ENCODE measurements around the gene RIPPLY3. TPM values are rescaled to one million over a fixed set of nuclear protein-coding genes. Genes with fewer than 3 reads are reported as not detected.

RIPPLY3 gene
- total RNA-seq, 4 donors from 2014 or later, result 0.40 to 0.57 (median 0.47) TPM; not detected in 1

DNA sequence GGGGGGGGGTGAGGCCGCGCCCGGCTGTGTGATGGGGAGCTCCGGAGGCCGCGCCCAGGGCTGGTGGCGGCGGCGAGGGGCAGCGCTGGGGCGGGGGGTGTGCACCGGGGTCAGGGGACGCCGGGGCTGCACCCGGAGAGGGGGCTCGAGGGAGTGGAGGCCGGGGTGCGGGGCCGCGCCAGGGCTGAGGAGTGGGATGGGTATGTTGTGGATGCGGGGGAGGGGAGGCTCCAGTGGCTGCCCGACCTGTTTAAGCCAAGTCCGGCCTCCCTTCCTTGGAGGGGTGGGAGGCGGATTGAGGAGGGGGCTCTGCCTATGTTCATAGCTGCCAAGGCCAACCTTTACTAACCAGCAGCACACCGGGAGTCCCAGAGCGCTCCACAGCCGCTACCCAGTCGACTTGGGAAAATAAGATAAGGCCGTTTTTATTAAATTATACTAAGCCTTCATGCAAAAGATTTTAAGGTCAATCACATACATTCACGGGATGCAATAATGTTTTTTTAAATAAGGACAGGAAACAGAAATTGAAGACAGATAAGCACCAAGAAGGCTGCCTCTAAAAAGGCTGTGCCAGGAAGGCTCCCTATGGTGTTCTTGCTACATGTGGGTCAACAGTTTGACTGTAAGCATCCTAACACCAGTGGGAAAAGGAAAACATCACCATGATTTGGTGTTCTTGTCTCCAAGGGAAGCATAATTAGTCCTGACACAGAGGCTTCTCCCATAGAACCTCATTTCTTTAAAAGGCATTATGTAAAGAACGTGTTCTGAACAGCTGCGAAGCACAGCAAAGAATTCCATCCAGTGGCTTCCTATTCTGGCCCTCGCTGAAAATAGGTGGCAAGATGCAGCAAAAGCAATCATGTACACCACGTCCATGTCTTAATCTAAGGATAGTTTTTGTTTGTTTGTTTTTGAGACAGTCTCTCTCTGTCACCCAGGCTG, 39.4 kb upstream of the RIPPLY3 start:
- DNase-seq, result no peak
- Histone ChIP-seq H3K27ac (peak overlapping the region; percentile 79 to 93 (median 89)), H3K9me3 (no peaks in the 10 kb centered on the region), H3K4me3 (peak overlapping the region; percentile 62 to 97 (median 74)), H3K36me3 (peaks cover 0 to 3% (median 0%) of the 10 kb centered on the region in 3 donors), H3K27me3 (no peaks in the 10 kb centered on the region), H3K4me1 (peaks cover 0 to 21% (median 0%) of the 10 kb centered on the region in 3 donors)
- intact Hi-C loops (cut with DNase I), result no loop called here
- TF ChIP-seq, protein P1, sequence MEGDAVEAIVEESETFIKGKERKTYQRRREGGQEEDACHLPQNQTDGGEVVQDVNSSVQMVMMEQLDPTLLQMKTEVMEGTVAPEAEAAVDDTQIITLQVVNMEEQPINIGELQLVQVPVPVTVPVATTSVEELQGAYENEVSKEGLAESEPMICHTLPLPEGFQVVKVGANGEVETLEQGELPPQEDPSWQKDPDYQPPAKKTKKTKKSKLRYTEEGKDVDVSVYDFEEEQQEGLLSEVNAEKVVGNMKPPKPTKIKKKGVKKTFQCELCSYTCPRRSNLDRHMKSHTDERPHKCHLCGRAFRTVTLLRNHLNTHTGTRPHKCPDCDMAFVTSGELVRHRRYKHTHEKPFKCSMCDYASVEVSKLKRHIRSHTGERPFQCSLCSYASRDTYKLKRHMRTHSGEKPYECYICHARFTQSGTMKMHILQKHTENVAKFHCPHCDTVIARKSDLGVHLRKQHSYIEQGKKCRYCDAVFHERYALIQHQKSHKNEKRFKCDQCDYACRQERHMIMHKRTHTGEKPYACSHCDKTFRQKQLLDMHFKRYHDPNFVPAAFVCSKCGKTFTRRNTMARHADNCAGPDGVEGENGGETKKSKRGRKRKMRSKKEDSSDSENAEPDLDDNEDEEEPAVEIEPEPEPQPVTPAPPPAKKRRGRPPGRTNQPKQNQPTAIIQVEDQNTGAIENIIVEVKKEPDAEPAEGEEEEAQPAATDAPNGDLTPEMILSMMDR (IDR thresholded peaks at IDR 0.05), result no peak
- TF ChIP-seq POLR2A (IDR thresholded peaks at IDR 0.05), result no peak
- 21 to 32% methylated on average over 14 to 19 of the region's 34 CpGs for WGBS, 2 donors

DNA sequence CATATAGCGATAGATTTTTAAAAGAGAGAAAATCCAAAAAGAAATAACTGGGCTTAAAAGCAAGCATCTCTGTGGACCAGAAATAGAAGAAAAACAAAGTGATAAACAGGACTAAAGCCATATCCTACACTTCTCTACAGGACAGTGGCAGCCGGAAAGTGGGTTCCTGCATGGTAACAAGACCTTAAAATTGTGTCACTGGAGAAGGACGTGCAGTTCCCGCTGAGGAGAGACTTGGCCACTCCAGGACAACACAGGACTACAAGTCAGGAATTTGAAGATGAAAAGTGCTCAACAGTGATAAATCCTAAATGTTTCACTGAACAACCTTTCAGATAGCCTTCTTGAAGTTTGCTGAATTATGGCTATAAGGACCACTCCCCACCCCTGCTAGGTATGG, 38.1 kb upstream of the RIPPLY3 start:
- peaks cover 0 to 21% (median 0%) of the 10 kb centered on the region in 3 donors for H3K4me1 ChIP-seq
- no peaks in the 10 kb centered on the region for H3K36me3 ChIP-seq
- no peaks in the 10 kb centered on the region for H3K27me3 ChIP-seq
- WGBS, 2 donors, result 69% methylated on average over 4 of the region's 4 CpGs
- DNase-seq, result no peak
- intact Hi-C loops (cut with DNase I), result no loop called here
- no peak overlapping the region for H3K27ac ChIP-seq
- no peak overlapping the region for H3K4me3 ChIP-seq
- no peaks in the 10 kb centered on the region for H3K9me3 ChIP-seq
- TF ChIP-seq POLR2A (IDR thresholded peaks at IDR 0.05), result no peak
- TF ChIP-seq, protein P1 (IDR thresholded peaks at IDR 0.05), result no peak

DNA sequence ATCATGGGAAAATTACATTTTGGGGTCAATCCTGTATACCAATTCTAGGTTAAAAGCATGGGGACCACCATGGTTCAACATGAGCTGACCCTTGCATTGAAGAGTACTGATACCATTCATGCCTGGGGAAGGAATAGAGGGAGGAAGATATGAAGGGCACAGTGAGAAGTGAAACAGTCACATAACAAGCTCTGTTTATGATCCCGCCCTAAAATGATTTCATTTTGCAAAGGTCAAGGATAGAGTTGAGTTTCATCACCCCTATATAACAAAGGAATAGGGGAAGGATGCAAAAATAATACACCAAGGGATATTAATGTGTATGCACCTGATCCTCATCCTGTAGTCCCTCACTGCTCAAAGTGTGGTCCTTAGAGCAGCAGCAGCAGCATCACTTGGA, 37.5 kb upstream of the RIPPLY3 start:
- H3K36me3 ChIP-seq, result no peaks in the 10 kb centered on the region
- intact Hi-C loops (cut with DNase I), result no loop called here
- no peak overlapping the region for H3K27ac ChIP-seq
- DNase-seq, result no peak
- H3K4me3 ChIP-seq, result no peak overlapping the region
- H3K9me3 ChIP-seq, result no peaks in the 10 kb centered on the region
- H3K4me1 ChIP-seq, result peaks cover 0 to 21% (median 0%) of the 10 kb centered on the region in 3 donors
- no peak for TF ChIP-seq POLR2A (IDR thresholded peaks at IDR 0.05)
- TF ChIP-seq, protein P1 (IDR thresholded peaks at IDR 0.05), result no peak
- WGBS, 2 donors, result 87 to 88% methylated on average over 1 of the region's 1 CpG
- no peaks in the 10 kb centered on the region for H3K27me3 ChIP-seq

DNA sequence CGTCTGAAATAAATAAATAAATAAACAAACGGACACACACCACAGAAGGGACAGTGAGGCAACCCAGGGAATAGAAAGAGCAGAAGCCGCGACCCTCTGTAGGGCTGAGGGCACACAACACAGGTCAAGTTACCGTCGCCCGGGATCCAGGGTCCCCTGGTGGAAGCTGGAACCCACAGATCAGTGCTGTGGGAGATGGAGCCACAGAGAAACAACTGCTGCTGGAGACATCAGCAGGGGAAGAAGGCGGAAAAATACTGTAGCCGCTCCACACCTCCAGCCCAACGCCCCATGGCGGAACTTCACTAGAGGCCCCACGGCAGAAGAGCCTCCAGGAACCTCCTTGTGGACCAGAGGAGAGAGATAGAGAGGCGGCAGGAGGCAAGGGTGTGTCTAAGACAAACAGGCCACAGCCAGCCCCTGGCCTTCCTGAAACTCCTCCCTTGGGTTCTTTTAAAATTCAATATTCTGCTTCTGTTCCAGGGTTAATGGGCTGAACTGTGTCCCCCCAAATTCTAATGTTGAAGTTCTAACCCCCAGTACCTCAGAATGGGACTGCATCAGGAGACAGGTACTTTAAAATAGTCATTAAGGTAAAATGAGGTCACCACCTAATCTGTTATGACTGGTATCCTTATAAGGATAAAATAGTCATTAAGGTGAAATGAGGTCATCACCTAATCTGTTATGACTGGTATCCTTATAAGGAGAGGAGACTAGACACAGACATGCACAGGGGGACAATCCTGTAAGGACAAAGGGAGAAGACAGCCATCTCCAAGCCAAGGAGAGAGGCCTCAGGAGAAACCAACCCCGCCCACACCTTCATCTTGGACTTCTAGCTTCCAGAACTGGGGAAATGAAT, 32.3 kb upstream of the RIPPLY3 start:
- DNase-seq, result no peak
- TF ChIP-seq POLR2A (IDR thresholded peaks at IDR 0.05), result no peak
- TF ChIP-seq, protein P1 (IDR thresholded peaks at IDR 0.05), result no peak
- intact Hi-C loops (cut with DNase I), result no loop called here
- WGBS, 2 donors, result 79 to 85% methylated on average over 14 of the region's 14 CpGs
- H3K36me3 ChIP-seq, result no peaks in the 10 kb centered on the region
- H3K27me3 ChIP-seq, result no peaks in the 10 kb centered on the region
- H3K9me3 ChIP-seq, result no peaks in the 10 kb centered on the region
- H3K27ac ChIP-seq, result no peak overlapping the region
- peaks cover 0 to 23% (median 3%) of the 10 kb centered on the region in 3 donors for H3K4me1 ChIP-seq
- H3K4me3 ChIP-seq, result no peak overlapping the region

Measured in esophagus squamous epithelium (tissue), 5 donors.